ENCODE results near the gene MED22.

MED22 gene

DNA sequence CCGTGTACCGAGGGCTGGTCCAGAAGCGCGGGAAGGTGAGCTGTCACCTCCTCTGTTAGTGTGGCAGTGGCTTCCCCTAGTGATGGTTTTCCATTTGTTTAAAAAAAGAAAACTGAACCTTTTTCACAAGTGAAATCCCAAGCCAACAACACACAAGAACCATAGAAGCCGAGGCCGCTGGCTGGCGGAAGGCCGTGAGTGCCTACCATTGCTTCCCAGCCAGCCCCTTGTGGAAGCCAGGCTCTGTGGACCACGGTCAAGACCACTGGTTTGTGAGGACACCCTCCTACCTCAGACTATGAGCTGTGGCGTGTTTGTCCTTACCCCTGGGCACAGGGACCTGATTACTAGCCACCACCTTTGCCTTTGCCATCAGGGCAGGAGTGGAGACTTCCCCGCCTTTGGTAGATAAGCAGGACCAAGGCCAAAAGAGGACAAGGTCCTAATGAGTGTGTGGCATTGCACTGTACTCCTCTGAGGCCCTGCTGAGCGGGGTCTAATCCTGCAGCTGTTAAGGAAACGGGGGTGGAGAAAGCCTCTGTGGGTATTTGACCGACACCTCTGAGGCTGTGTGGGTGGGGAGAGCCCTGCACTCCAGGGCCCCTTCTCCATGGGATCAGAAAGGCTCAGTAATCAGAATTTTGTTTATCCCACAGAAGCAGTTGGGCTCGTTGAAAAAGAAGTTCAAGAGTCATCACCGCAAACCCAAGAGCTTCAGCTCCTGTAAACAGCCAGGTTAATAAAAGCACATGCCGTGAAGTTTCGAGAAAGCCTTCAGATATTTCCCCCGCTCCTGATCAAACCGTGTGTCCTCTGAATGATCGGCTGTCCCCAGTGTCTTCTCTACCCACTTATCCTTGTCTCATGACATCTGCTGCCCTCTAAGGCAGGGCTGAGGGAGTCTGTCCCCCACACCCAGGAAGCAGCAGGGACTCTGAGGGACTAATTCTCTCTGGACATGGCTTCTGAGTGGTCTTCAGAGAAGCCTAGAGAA is 12.8 kb upstream of the MED22 start:
- Histone ChIP-seq H3K4ac (ENCODE audit: low read depth in 1 of 2, low read length in 2 of 2) (no peak overlapping the region), H2AK5ac (ENCODE audit: low read length, severe bottlenecking) (no peak overlapping the region), H3K23ac (ENCODE audit: low read length in 2 of 2) (peak overlapping the region in 1 of 2 experiments; percentile 23), H3K18ac (ENCODE audit: low read depth in 1 of 2, low read length in 2 of 2) (peak overlapping the region in 1 of 2 experiments; percentile 18), H3K9ac (ENCODE audit: low read length) (no peak overlapping the region), H3K4me1 (ENCODE audit: control insufficient read depth, insufficient read depth, low read depth, low read length) (peaks cover 29% of the 10 kb centered on the region), H3K36me3 (ENCODE audit: control insufficient read depth in 1 of 2, insufficient read depth in 2 of 2, low read depth in 1 of 2, low read length in 2 of 2) (peaks cover 65 to 75% of the 10 kb centered on the region in 2 experiments), H3K27ac (ENCODE audit: low read length, poor library complexity, severe bottlenecking) (no peak overlapping the region), H3K4me3 (ENCODE audit: insufficient read depth in 1 of 2, low read depth in 1 of 2, low read length in 2 of 2) (no peak overlapping the region), H2BK15ac (ENCODE audit: low read depth, poor library complexity, severe bottlenecking) (peak overlapping the region; percentile 6), H3K4me2 (ENCODE audit: low read length, poor library complexity, severe bottlenecking) (no peak overlapping the region), H2BK5ac (ENCODE audit: low read depth, low read length, poor library complexity, severe bottlenecking) (no peak overlapping the region), H2BK120ac (ENCODE audit: low read depth, low read length) (no peak overlapping the region), H2AFZ (ENCODE audit: low read depth, low read length) (no peak overlapping the region), H3K14ac (ENCODE audit: low read length in 2 of 2) (no peak overlapping the region), H4K8ac (ENCODE audit: low read length) (no peak overlapping the region), H2BK12ac (ENCODE audit: low read length in 2 of 2) (no peak overlapping the region), H3K27me3 (ENCODE audit: control insufficient read depth in 1 of 2, insufficient read depth in 1 of 2, low read length in 2 of 2) (no peaks in the 10 kb centered on the region), H3K79me1 (replicated peaks; ENCODE audit: low read length, poor library complexity, severe bottlenecking) (peaks cover 47% of the 10 kb centered on the region), H4K91ac (ENCODE audit: low read length) (no peak overlapping the region), H3K9me3 (ENCODE audit: control insufficient read depth, low read length) (no peaks in the 10 kb centered on the region)
- no peak for DNase-seq
- 87% methylated on average over 21 of the region's 21 CpGs for WGBS

DNA sequence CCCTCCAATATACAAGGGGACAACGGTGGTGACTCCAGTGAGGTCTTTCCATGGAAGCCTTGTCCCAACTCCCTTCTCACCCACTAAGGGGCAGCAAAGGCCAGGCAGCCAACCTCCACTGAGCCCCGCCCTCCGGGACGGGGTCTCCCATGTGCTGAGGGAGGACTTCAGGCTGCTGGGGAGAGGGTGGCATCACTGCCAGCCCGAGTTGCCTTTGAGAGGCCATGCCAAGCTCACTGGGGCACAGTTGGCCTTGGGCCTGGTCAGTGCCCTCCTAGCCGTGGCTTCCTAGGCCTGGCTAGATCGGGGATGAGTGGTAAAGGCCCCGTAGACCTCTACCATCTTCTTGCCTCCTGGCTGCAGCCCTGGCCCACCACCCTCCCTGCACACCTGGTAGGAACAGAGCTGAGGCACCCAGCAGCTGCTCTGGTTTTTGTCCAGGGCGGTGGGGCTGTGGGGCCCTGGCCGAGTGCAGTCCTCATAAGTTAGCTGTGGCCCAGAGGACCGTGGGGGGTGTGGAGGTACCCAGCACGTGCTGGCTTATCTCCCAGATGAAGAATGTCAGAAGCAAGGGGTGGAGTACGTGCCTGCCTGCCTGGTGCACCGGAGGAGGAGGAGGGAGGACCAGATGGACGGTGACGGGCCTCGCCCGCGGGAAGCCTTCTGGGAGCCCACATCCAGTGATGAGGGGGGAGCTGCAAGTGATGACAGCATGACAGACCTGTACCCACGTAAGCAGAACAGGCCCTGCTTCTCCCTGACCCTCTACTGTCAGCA is 11.7 kb upstream of the MED22 start:
- Histone ChIP-seq H2BK15ac (ENCODE audit: low read depth, poor library complexity, severe bottlenecking) (no peak overlapping the region), H2BK5ac (ENCODE audit: low read depth, low read length, poor library complexity, severe bottlenecking) (no peak overlapping the region), H3K4ac (ENCODE audit: low read depth in 1 of 2, low read length in 2 of 2) (no peak overlapping the region), H3K18ac (ENCODE audit: low read depth in 1 of 2, low read length in 2 of 2) (peak overlapping the region in 1 of 2 experiments; percentile 14), H3K27me3 (ENCODE audit: control insufficient read depth in 1 of 2, insufficient read depth in 1 of 2, low read length in 2 of 2) (no peaks in the 10 kb centered on the region), H2AK5ac (ENCODE audit: low read length, severe bottlenecking) (no peak overlapping the region), H3K4me2 (ENCODE audit: low read length, poor library complexity, severe bottlenecking) (no peak overlapping the region), H3K4me1 (ENCODE audit: control insufficient read depth, insufficient read depth, low read depth, low read length) (peaks cover 28% of the 10 kb centered on the region), H3K79me1 (replicated peaks; ENCODE audit: low read length, poor library complexity, severe bottlenecking) (peaks cover 49% of the 10 kb centered on the region), H2BK12ac (ENCODE audit: low read length in 2 of 2) (peak overlapping the region in 1 of 2 experiments; percentile 10), H3K36me3 (ENCODE audit: control insufficient read depth in 1 of 2, insufficient read depth in 2 of 2, low read depth in 1 of 2, low read length in 2 of 2) (peaks cover 54 to 72% of the 10 kb centered on the region in 2 experiments), H3K14ac (ENCODE audit: low read length in 2 of 2) (peak overlapping the region in 1 of 2 experiments; percentile 68), H3K9ac (ENCODE audit: low read length) (peak overlapping the region; percentile 29), H3K27ac (ENCODE audit: low read length, poor library complexity, severe bottlenecking) (no peak overlapping the region), H2BK120ac (ENCODE audit: low read depth, low read length) (no peak overlapping the region), H2AFZ (ENCODE audit: low read depth, low read length) (no peak overlapping the region), H3K9me3 (ENCODE audit: control insufficient read depth, low read length) (no peaks in the 10 kb centered on the region), H4K91ac (ENCODE audit: low read length) (peak overlapping the region; percentile 21), H4K8ac (ENCODE audit: low read length) (peak overlapping the region; percentile 21), H3K23ac (ENCODE audit: low read length in 2 of 2) (no peak overlapping the region), H3K4me3 (ENCODE audit: insufficient read depth in 1 of 2, low read depth in 1 of 2, low read length in 2 of 2) (no peak overlapping the region)
- no peak for DNase-seq
- WGBS: 85% methylated on average over 20 of the region's 20 CpGs

DNA sequence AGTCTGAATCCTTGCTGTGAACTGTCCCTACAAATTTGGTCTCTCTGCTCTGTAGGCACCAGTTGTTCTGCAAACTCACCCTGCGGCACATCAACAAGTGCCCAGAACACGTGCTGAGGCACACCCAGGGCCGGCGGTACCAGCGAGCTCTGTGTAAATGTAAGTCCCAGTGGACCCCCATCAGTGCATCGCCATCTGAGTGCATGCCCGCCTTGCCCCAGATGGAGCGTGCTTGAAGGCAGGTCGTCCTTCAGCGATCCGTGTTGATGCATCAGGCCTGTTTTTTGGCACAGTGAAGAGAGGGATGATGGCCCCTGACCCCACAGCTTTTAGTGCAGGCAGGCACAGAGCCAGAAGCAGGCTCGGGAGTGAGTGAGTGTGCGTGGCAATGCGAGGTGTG is 9.7 kb upstream of the MED22 start:
- H4K8ac ChIP-seq (ENCODE audit: low read length): no peak overlapping the region
- no peak overlapping the region for H4K91ac ChIP-seq (ENCODE audit: low read length)
- H3K27ac ChIP-seq (ENCODE audit: low read length, poor library complexity, severe bottlenecking): no peak overlapping the region
- H2BK120ac ChIP-seq (ENCODE audit: low read depth, low read length): no peak overlapping the region
- no peak for DNase-seq
- peaks cover 50% of the 10 kb centered on the region for H3K79me1 ChIP-seq (replicated peaks; ENCODE audit: low read length, poor library complexity, severe bottlenecking)
- H3K4me2 ChIP-seq (ENCODE audit: low read length, poor library complexity, severe bottlenecking): no peak overlapping the region
- H2AK5ac ChIP-seq (ENCODE audit: low read length, severe bottlenecking): no peak overlapping the region
- no peak overlapping the region for H2BK15ac ChIP-seq (ENCODE audit: low read depth, poor library complexity, severe bottlenecking)
- WGBS: 90% methylated on average over 14 of the region's 14 CpGs
- no peak overlapping the region for H2BK5ac ChIP-seq (ENCODE audit: low read depth, low read length, poor library complexity, severe bottlenecking)
- no peak overlapping the region for H2AFZ ChIP-seq (ENCODE audit: low read depth, low read length)
- H2BK12ac ChIP-seq (ENCODE audit: low read length in 2 of 2): no peak overlapping the region
- H3K4me1 ChIP-seq (ENCODE audit: control insufficient read depth, insufficient read depth, low read depth, low read length): peaks cover 28% of the 10 kb centered on the region
- no peak overlapping the region for H3K14ac ChIP-seq (ENCODE audit: low read length in 2 of 2)
- no peaks in the 10 kb centered on the region for H3K9me3 ChIP-seq (ENCODE audit: control insufficient read depth, low read length)
- H3K4ac ChIP-seq (ENCODE audit: low read depth in 1 of 2, low read length in 2 of 2): no peak overlapping the region
- no peaks in the 10 kb centered on the region for H3K27me3 ChIP-seq (ENCODE audit: control insufficient read depth in 1 of 2, insufficient read depth in 1 of 2, low read length in 2 of 2)
- peak overlapping the region; percentile 82 for H3K9ac ChIP-seq (ENCODE audit: low read length)
- no peak overlapping the region for H3K18ac ChIP-seq (ENCODE audit: low read depth in 1 of 2, low read length in 2 of 2)
- H3K4me3 ChIP-seq (ENCODE audit: insufficient read depth in 1 of 2, low read depth in 1 of 2, low read length in 2 of 2): peak overlapping the region in 1 of 2 experiments; percentile 83
- H3K36me3 ChIP-seq (ENCODE audit: control insufficient read depth in 1 of 2, insufficient read depth in 2 of 2, low read depth in 1 of 2, low read length in 2 of 2): peaks cover 57 to 73% of the 10 kb centered on the region in 2 experiments
- no peak overlapping the region for H3K23ac ChIP-seq (ENCODE audit: low read length in 2 of 2)

All from mesenchymal stem cell (in vitro differentiated cells and primary cell).